Progenitor cell of endocrine pancreas (in vitro differentiated cells): ENCODE data around the gene RPS10. TPM values are rescaled to one million over a fixed set of nuclear protein-coding genes. Genes with fewer than 3 reads are reported as not detected.

Experiments used
- DNase-seq: peaks from one replicate; pipeline ENCODE4 v3.0.0; 2021; ENCODE audit warnings: low spot score; ENCODE audit not compliant: unreplicated experiment
- H3K27ac Mint-ChIP-seq: 2 replicates; pipeline ENCODE4 v1.8.0; 2021; ENCODE audit warnings: mild to moderate bottlenecking, moderate library complexity, mixed read lengths
- H3K27me3 Mint-ChIP-seq: 2 replicates; pipeline ENCODE4 v1.8.0; 2021; ENCODE audit warnings: mixed read lengths
- H3K36me3 Mint-ChIP-seq: 2 replicates; pipeline ENCODE4 v1.8.0; 2022; ENCODE audit warnings: mixed read lengths; ENCODE audit not compliant: insufficient read depth
- H3K4me1 Mint-ChIP-seq: 2 replicates; pipeline ENCODE4 v1.8.0; 2021; ENCODE audit warnings: low read depth, mixed read lengths
- H3K4me3 Mint-ChIP-seq: 2 replicates; pipeline ENCODE4 v1.8.0; 2021; ENCODE audit warnings: low read depth, mild to moderate bottlenecking, moderate library complexity, mixed read lengths
- H3K9me3 Mint-ChIP-seq: 2 replicates; pipeline ENCODE4 v1.8.0; 2021; ENCODE audit warnings: low read depth, mixed read lengths
- CTCF ChIP-seq: fragments of 200-600 bp; sonication (generic); IDR thresholded peaks from one replicate; pipeline ENCODE4 v1.5.0; 2021; ENCODE audit warnings: antibody characterized with exemption, mild to moderate bottlenecking; ENCODE audit not compliant: unreplicated experiment
- long read RNA-seq: library from polyadenylated mRNA; unstranded; transcript quantifications from one replicate; pipeline ENCODE4 v2.0.0, GENCODE V29; 2020
- total RNA-seq: library from RNA; stranded (reverse); gene quantifications from 2 replicates; pipeline ENCODE4 v1.2.1, GENCODE V29; 2021

The RPS10 gene
- total RNA-seq: 1,118 and 1,174 TPM in 2 replicates
- long read RNA-seq, transcript RPS10-206 (6 exons, 781 nt): minor isoform, 5 of 365 reads
- long read RNA-seq, transcript RPS10-209 (6 exons, 588 nt): major isoform, 331 of 365 reads
- long read RNA-seq, partial matches to known transcripts: 25 of 365 reads
- long read RNA-seq, other reads (novel, unspliced or antisense): 3 of 365 reads

- Mint-ChIP-seq H3K27me3 (no peaks in the 10 kb centered on the region), H3K27ac (peak within 1 kb of the TSS; percentile 100), H3K4me1 (peaks cover 9% of the 10 kb centered on the region), H3K9me3 (peaks cover 4% of the 10 kb centered on the region), H3K4me3 (peak within 1 kb of the TSS; percentile 98), H3K36me3 (peaks cover 11% of the 10 kb centered on the region)
- TF ChIP-seq CTCF: peak; percentile 9
- peak; percentile 91 for DNase-seq
Observed at GRCh38 chr6:34425498-34426410, at the start of gene RPS10. Gene RPS10 (minus strand): TSS chr6:34426069. CDS start chr6:34425221, 848 bp downstream.

- no peak for TF ChIP-seq CTCF
- no peak for DNase-seq
- Mint-ChIP-seq H3K4me3 (no peak overlapping the region), H3K4me1 (peaks cover 2% of the 10 kb centered on the region), H3K27ac (no peak overlapping the region), H3K9me3 (peaks cover 5% of the 10 kb centered on the region), H3K36me3 (no peaks in the 10 kb centered on the region), H3K27me3 (no peaks in the 10 kb centered on the region)
Observed at GRCh38 chr6:34475238-34475682, 49.4 kb upstream of the RPS10 start.

- DNase-seq: no peak
- H3K4me3 Mint-ChIP-seq: no peak overlapping the region
- H3K36me3 Mint-ChIP-seq: no peaks in the 10 kb centered on the region
- H3K27me3 Mint-ChIP-seq: no peaks in the 10 kb centered on the region
- no peak for TF ChIP-seq CTCF
- H3K4me1 Mint-ChIP-seq: peaks cover 2% of the 10 kb centered on the region
- no peak overlapping the region for H3K27ac Mint-ChIP-seq
- peaks cover 5% of the 10 kb centered on the region for H3K9me3 Mint-ChIP-seq
Observed at GRCh38 chr6:34474754-34475153, 48.9 kb upstream of the RPS10 start.

- no peak overlapping the region for H3K27ac Mint-ChIP-seq
- no peak overlapping the region for H3K4me3 Mint-ChIP-seq
- H3K36me3 Mint-ChIP-seq: no peaks in the 10 kb centered on the region
- peaks cover 5% of the 10 kb centered on the region for H3K9me3 Mint-ChIP-seq
- H3K27me3 Mint-ChIP-seq: no peaks in the 10 kb centered on the region
- TF ChIP-seq CTCF: no peak
- no peak for DNase-seq
- peaks cover 2% of the 10 kb centered on the region for H3K4me1 Mint-ChIP-seq
Observed at GRCh38 chr6:34473967-34474366, 48.1 kb upstream of the RPS10 start.

- Mint-ChIP-seq H3K4me1 (peaks cover 2% of the 10 kb centered on the region), H3K27me3 (peaks cover 4% of the 10 kb centered on the region), H3K4me3 (no peak overlapping the region), H3K36me3 (no peaks in the 10 kb centered on the region), H3K27ac (no peak overlapping the region), H3K9me3 (peaks cover 5% of the 10 kb centered on the region)
- no peak for DNase-seq
- no peak for TF ChIP-seq CTCF
Observed at GRCh38 chr6:34472425-34472824, 46.6 kb upstream of the RPS10 start.
